Measurements from ENCODE around the gene MYO15B. TPM values are rescaled to one million over a fixed set of nuclear protein-coding genes. Genes with fewer than 3 reads are reported as not detected.

The MYO15B gene
- total RNA-seq, 1 experiment from 2014 or later: 2.9 TPM

GRCh38 chr17:75596320-75597087 is 8.9 kb downstream of the MYO15B start:
- no peak for DNase-seq (ENCODE audit: extremely low read depth, low read depth)

- peak; percentile 64 for DNase-seq (ENCODE audit: extremely low read depth, low read depth)
Measured at GRCh38 chr17:75601057-75601987, 13.7 kb downstream of the MYO15B start.

- no peak for DNase-seq (ENCODE audit: extremely low read depth, low read depth)
Measured at GRCh38 chr17:75602644-75603043, 15.0 kb downstream of the MYO15B start.

GRCh38 chr17:75603123-75603522 is 15.5 kb downstream of the MYO15B start:
- DNase-seq (ENCODE audit: extremely low read depth, low read depth): no peak

- no peak for DNase-seq (ENCODE audit: extremely low read depth, low read depth)
Measured at GRCh38 chr17:75604034-75604695, 16.6 kb downstream of the MYO15B start.

- DNase-seq (ENCODE audit: extremely low read depth, low read depth): no peak
Measured at GRCh38 chr17:75605790-75606189, 18.2 kb downstream of the MYO15B start.

- DNase-seq (ENCODE audit: extremely low read depth, low read depth): no peak
Measured at GRCh38 chr17:75607086-75607485, 19.5 kb downstream of the MYO15B start.

- no peak for DNase-seq (ENCODE audit: extremely low read depth, low read depth)
Measured at GRCh38 chr17:75610103-75610984, 22.7 kb downstream of the MYO15B start.

GRCh38 chr17:75611851-75612429 is 24.3 kb downstream of the MYO15B start:
- no peak for DNase-seq (ENCODE audit: extremely low read depth, low read depth)

- no peak for DNase-seq (ENCODE audit: extremely low read depth, low read depth)
Measured at GRCh38 chr17:75612906-75613626, 25.5 kb downstream of the MYO15B start.

GRCh38 chr17:75614006-75614405 is 26.4 kb downstream of the MYO15B start:
- DNase-seq (ENCODE audit: extremely low read depth, low read depth): no peak

GRCh38 chr17:75614556-75615270 is 27.1 kb downstream of the MYO15B start:
- DNase-seq (ENCODE audit: extremely low read depth, low read depth): no peak

GRCh38 chr17:75615301-75615700 is 27.7 kb downstream of the MYO15B start:
- no peak for DNase-seq (ENCODE audit: extremely low read depth, low read depth)

GRCh38 chr17:75616521-75617122 is 29.0 kb downstream of the MYO15B start:
- DNase-seq (ENCODE audit: extremely low read depth, low read depth): no peak

GRCh38 chr17:75617218-75617617 is 29.6 kb downstream of the MYO15B start:
- no peak for DNase-seq (ENCODE audit: extremely low read depth, low read depth)

GRCh38 chr17:75617675-75618074 is 30.1 kb downstream of the MYO15B start:
- DNase-seq (ENCODE audit: extremely low read depth, low read depth): no peak

- no peak for DNase-seq (ENCODE audit: extremely low read depth, low read depth)
Measured at GRCh38 chr17:75619506-75620431, 32.2 kb downstream of the MYO15B start.
